HEK293T (cell line): ENCODE measurements around the gene JPH2.

Experiments used
- ARNT ChIP-seq: fragments of 450-650 bp; IDR thresholded peaks from 2 replicates; pipeline ENCODE4 v1.6.1; 2017; ENCODE audit warnings: mild to moderate bottlenecking
- BHLHE40 ChIP-seq: fragments of 450-650 bp; IDR thresholded peaks from 2 replicates; pipeline ENCODE4 v1.6.1; 2016; ENCODE audit warnings: mild to moderate bottlenecking, moderate library complexity, borderline replicate concordance
- CTBP1 ChIP-seq: fragments of 450-650 bp; IDR thresholded peaks from 2 replicates; pipeline ENCODE4 v1.6.1; 2016; ENCODE audit warnings: borderline replicate concordance
- ELF4 ChIP-seq: fragments of 450-650 bp; IDR thresholded peaks from 2 replicates; pipeline ENCODE4 v1.6.1; 2017; ENCODE audit warnings: antibody characterized with exemption
- FOXK2 ChIP-seq: fragments of 450-650 bp; IDR thresholded peaks from 2 replicates; pipeline ENCODE4 v1.6.1; 2016; ENCODE audit warnings: mild to moderate bottlenecking
- FOXM1 ChIP-seq: fragments of 450-650 bp; IDR thresholded peaks from 2 replicates; pipeline ENCODE4 v1.6.1; 2017; ENCODE audit warnings: mild to moderate bottlenecking, borderline replicate concordance
- HDGF ChIP-seq: fragments of 450-650 bp; IDR thresholded peaks from 2 replicates; pipeline ENCODE4 v1.6.1; 2017; ENCODE audit warnings: antibody characterized with exemption, borderline replicate concordance
- L3MBTL2 ChIP-seq: fragments of 450-650 bp; conservative IDR thresholded peaks from 2 replicates; pipeline ENCODE4 v1.6.1; 2016; ENCODE audit warnings: mild to moderate bottlenecking
- NFRKB ChIP-seq: fragments of 450-650 bp; IDR thresholded peaks from 2 replicates; pipeline ENCODE4 v1.6.1; 2016; ENCODE audit warnings: mild to moderate bottlenecking, moderate library complexity
- PKNOX1 ChIP-seq: fragments of 450-650 bp; IDR thresholded peaks from 2 replicates; pipeline ENCODE4 v1.6.1; 2016
- SP1 ChIP-seq: fragments of 450-650 bp; IDR thresholded peaks from 2 replicates; pipeline ENCODE4 v1.6.1; 2017
- SUZ12 ChIP-seq: fragments of 450-650 bp; IDR thresholded peaks from 2 replicates; pipeline ENCODE4 v1.6.1; 2016; ENCODE audit warnings: mild to moderate bottlenecking
- TARDBP ChIP-seq: fragments of 450-650 bp; IDR thresholded peaks from 2 replicates; pipeline ENCODE4 v1.6.1; 2016
- ZNF384 ChIP-seq: fragments of 450-650 bp; IDR thresholded peaks from 2 replicates; pipeline ENCODE4 v1.6.1; 2016

- TF ChIP-seq FOXK2 (no peak), SUZ12 (no peak), ZNF384 (no peak), PKNOX1 (no peak), FOXM1 (no peak), ELF4 (no peak), HDGF (no peak), ARNT (no peak), TARDBP (no peak), NFRKB (no peak), SP1 (no peak), BHLHE40 (no peak), L3MBTL2 (no peak), CTBP1 (no peak)
Measured at GRCh38 chr20:44187772-44188709, 1.1 kb upstream of the JPH2 start.
